Pancreas (tissue), 10 donors: ENCODE data around the gene CCSER1. TPM values are rescaled to one million over a fixed set of nuclear protein-coding genes. Genes with fewer than 3 reads are reported as not detected.

Source experiments
- ATAC-seq, 4 donors: fragments of 200-7000 bp; cut with Tn5 transposase; one replicate each; pipeline versions ENCODE4 v1.8.0 to v1.9.1; 2020; ENCODE audit warnings: mild to moderate bottlenecking in 4 of 4, moderate library complexity in 4 of 4
- DNase-seq, 6 donors: peaks; one replicate each; pipeline ENCODE4 v3.0.0-alpha.2; 2020
- FAIRE-seq: peaks from 2 replicates; lab custom pipeline; 2012; peaks lifted over from hg19 to GRCh38; lab: Jason Lieb, UNC
- H3K27ac ChIP-seq, 4 donors: fragments of 200-600 bp; sonication (generic); 1 replicate in 3 of 4; 2 replicates in 1 of 4; pipeline versions ENCODE4 v1.5.0 to v1.8.0; 2020
- H3K27me3 ChIP-seq, 4 donors: fragments of 200-600 bp; one replicate each; pipeline ENCODE4 v1.8.0; 2021
- H3K36me3 ChIP-seq, 3 donors: fragments of 200-600 bp; sonication (generic) in 1 of 3; one replicate each; pipeline versions ENCODE4 v1.5.0 to v1.8.0; 2020 to 2021
- H3K4me1 ChIP-seq, 3 donors: fragments of 200-600 bp; one replicate each; pipeline ENCODE4 v1.8.0; 2021
- H3K4me3 ChIP-seq, 4 donors: fragments of 200-600 bp; sonication (generic) in 2 of 4; one replicate each; pipeline versions ENCODE4 v1.5.0 to v1.8.0; 2020 to 2021
- H3K9me3 ChIP-seq, 4 donors: fragments of 200-600 bp; one replicate each; pipeline ENCODE4 v1.8.0; 2021
- CTCF ChIP-seq, 4 donors: fragments of 200-600 bp; sonication (generic) in 3 of 4; IDR thresholded peaks; one replicate each; pipeline versions ENCODE4 v1.5.0 to v1.8.0; 2021; ENCODE audit warnings: antibody characterized with exemption in 4 of 4
- WGBS, 2 donors: extraction: QIAGEN DNeasy Blood & Tissue Kit; methylation state at CpG; one replicate each; pipeline ENCODE4 v1.1.7; 2013; 5-methylcytosine and 5-hydroxymethylcytosine counted together
- intact Hi-C, 3 donors: fragments of 100-400 bp; cut with DNase I; formaldehyde crosslinking; loops; one replicate each; pipeline versions ENCODE4 v1.11.1 to v1.14.2; 2022
- polyA plus RNA-seq, 2 donors: library from polyadenylated mRNA; stranded (reverse); fragments of 200-250 nt; gene quantifications; one replicate each; pipeline ENCODE4 v1.2.3, GENCODE V29; 2013
- total RNA-seq, 6 donors: library from RNA; stranded (reverse); fragmentation: NEBNext Ultra II Directional in 4 of 6; extraction: Animal tissue kit (Norgen Biotek cat#: 25700) in 4 of 6; gene quantifications; one replicate each; pipeline versions ENCODE4 v1.2.1 to v1.2.4, GENCODE V29; 2021 to 2023
- donor health status: healthy with polysubstance abuse.
- donor health status: DM: no; HTN: no; CAD: no; lungs with moderate emphysema.
- donor health status: DM: no; HTN: no; CAD: no.
- donor health status: control.
- donor health status: control.
- donor health status: Bipolar disorder and iron deficiency.
- donor health status: DM: yes; HTN: yes; CAD: no.
- donor health status: DM: no; HTN: no; CAD: no.
- donor health status: DM: no; HTN: no; CAD: no.
- donor health status: DM: yes; HTN: yes; CAD: no.

CCSER1 gene
- total and polyA plus RNA-seq, 8 donors = 0.99 to 12.7 (median 5.1) TPM

- DNase-seq = peak in 1 of 6 donors; percentile 6
- H3K9me3 ChIP-seq = no peaks in the 10 kb centered on the region
- no peak overlapping the region for H3K27ac ChIP-seq
- H3K4me1 ChIP-seq = no peaks in the 10 kb centered on the region
- TF ChIP-seq CTCF (IDR thresholded peaks at IDR 0.05) = no peak
- no peaks in the 10 kb centered on the region for H3K36me3 ChIP-seq
- H3K27me3 ChIP-seq = no peaks in the 10 kb centered on the region
- no peak for FAIRE-seq
- ATAC-seq = no peak
- intact Hi-C loops = no loop called here
- 78 to 87% methylated on average over 8 of the region's 8 CpGs for WGBS, 2 donors
- H3K4me3 ChIP-seq = no peak overlapping the region
Measured at GRCh38 chr4:91598696-91599095, 1471.5 kb downstream of the CCSER1 start.

GRCh38 chr4:91600301-91600700 lies 1473.1 kb downstream of the CCSER1 start:
- intact Hi-C loops = no loop called here
- DNase-seq (no peak), FAIRE-seq (no peak), ATAC-seq (no peak)
- Histone ChIP-seq H3K4me3 (no peak overlapping the region), H3K4me1 (no peaks in the 10 kb centered on the region), H3K9me3 (no peaks in the 10 kb centered on the region), H3K27ac (no peak overlapping the region), H3K36me3 (no peaks in the 10 kb centered on the region), H3K27me3 (no peaks in the 10 kb centered on the region)
- no peak for TF ChIP-seq CTCF (IDR thresholded peaks at IDR 0.05)
- WGBS, 2 donors = 93 to 95% methylated on average over 1 of the region's 1 CpG

GRCh38 chr4:91601401-91601800 lies 1474.2 kb downstream of the CCSER1 start:
- FAIRE-seq = no peak
- Histone ChIP-seq H3K9me3 (no peaks in the 10 kb centered on the region), H3K4me1 (no peaks in the 10 kb centered on the region), H3K36me3 (no peaks in the 10 kb centered on the region), H3K27ac (no peak overlapping the region), H3K4me3 (no peak overlapping the region), H3K27me3 (no peaks in the 10 kb centered on the region)
- no peak for DNase-seq
- WGBS, 2 donors = 79 to 84% methylated on average over 1 of the region's 1 CpG
- no peak for ATAC-seq
- TF ChIP-seq CTCF (IDR thresholded peaks at IDR 0.05) = no peak
- intact Hi-C loops = no loop called here

GRCh38 chr4:91611782-91612181 lies 1484.6 kb downstream of the CCSER1 start:
- Histone ChIP-seq H3K4me1 (no peaks in the 10 kb centered on the region), H3K27ac (no peak overlapping the region), H3K4me3 (no peak overlapping the region), H3K27me3 (no peaks in the 10 kb centered on the region), H3K36me3 (no peaks in the 10 kb centered on the region), H3K9me3 (no peaks in the 10 kb centered on the region)
- intact Hi-C loops = no loop called here
- no peak for TF ChIP-seq CTCF (IDR thresholded peaks at IDR 0.05)
- FAIRE-seq (no peak), ATAC-seq (no peak), DNase-seq (no peak)
- 80 to 82% methylated on average over 5 of the region's 5 CpGs for WGBS, 2 donors

- intact Hi-C loops = no loop called here
- no peak overlapping the region for H3K27ac ChIP-seq
- 59 to 65% methylated on average over 1 of the region's 1 CpG for WGBS, 2 donors
- FAIRE-seq = no peak
- H3K4me1 ChIP-seq = no peaks in the 10 kb centered on the region
- H3K9me3 ChIP-seq = no peaks in the 10 kb centered on the region
- no peak for ATAC-seq
- no peak for TF ChIP-seq CTCF (IDR thresholded peaks at IDR 0.05)
- H3K27me3 ChIP-seq = no peaks in the 10 kb centered on the region
- H3K4me3 ChIP-seq = no peak overlapping the region
- no peak for DNase-seq
- no peaks in the 10 kb centered on the region for H3K36me3 ChIP-seq
Measured at GRCh38 chr4:91620952-91621351, 1493.8 kb downstream of the CCSER1 start.
